Bronchial epithelial cell (primary cell): Measurements from ENCODE around the gene NKTR. TPM values are rescaled to one million over a fixed set of nuclear protein-coding genes. Genes with fewer than 3 reads are reported as not detected.

Experiments
- DNase-seq: peaks from one replicate; pipeline ENCODE4 v3.0.0-alpha.2; 2010; ENCODE audit warnings: low read depth
- FAIRE-seq: peaks from 2 replicates; lab custom pipeline; 2011; peaks lifted over from hg19 to GRCh38; lab: Jason Lieb, UNC
- H3K27me3 ChIP-seq: 2 replicates; pipeline ENCODE4 v1.5.1; 2011; ENCODE audit warnings: low read length; ENCODE audit not compliant: control insufficient read depth, insufficient read depth
- H3K36me3 ChIP-seq: 2 replicates; pipeline ENCODE4 v1.5.1; 2011; ENCODE audit warnings: low read length; ENCODE audit not compliant: control insufficient read depth, insufficient read depth
- H3K4me3 ChIP-seq: 2 replicates; pipeline ENCODE4 v1.5.1; 2011; ENCODE audit warnings: mild to moderate bottlenecking, low read depth, low read length, control low read depth
- CTCF ChIP-seq: IDR thresholded peaks from 2 replicates; pipeline ENCODE4 v1.5.1; 2011; ENCODE audit warnings: mild to moderate bottlenecking, moderate library complexity, low read length, control low read depth, inconsistent platforms; ENCODE audit not compliant: insufficient read depth, severe bottlenecking
- total RNA-seq: library from RNA; depleted of rRNA; stranded (reverse); fragments of >200 nt; gene quantifications from 2 replicates; pipeline ENCODE4 v1.2.1, GENCODE V29; 2014

Gene NKTR
- total RNA-seq, 1 donor from 2014 or later = 33.4 TPM

- Histone ChIP-seq H3K27me3 (no peaks in the 10 kb centered on the region), H3K36me3 (no peaks in the 10 kb centered on the region), H3K4me3 (no peak overlapping the region)
- DNase-seq (no peak), FAIRE-seq (no peak)
- no peak for TF ChIP-seq CTCF
These were observed 2.5 kb downstream of the NKTR start for GRCh38 chr3:42602961-42603360.

GRCh38 chr3:42605546-42606173, 5.2 kb downstream of the NKTR start:
- FAIRE-seq = no peak
- Histone ChIP-seq H3K36me3 (no peaks in the 10 kb centered on the region), H3K27me3 (no peaks in the 10 kb centered on the region), H3K4me3 (no peak overlapping the region)
- TF ChIP-seq CTCF = no peak
- DNase-seq = no peak

GRCh38 chr3:42608581-42608980, 8.1 kb downstream of the NKTR start:
- DNase-seq = no peak
- TF ChIP-seq CTCF = no peak
- Histone ChIP-seq H3K27me3 (no peaks in the 10 kb centered on the region), H3K36me3 (no peaks in the 10 kb centered on the region), H3K4me3 (no peak overlapping the region)
- FAIRE-seq = no peak

- no peak for FAIRE-seq
- H3K36me3 ChIP-seq = no peaks in the 10 kb centered on the region
- H3K27me3 ChIP-seq = no peaks in the 10 kb centered on the region
- H3K4me3 ChIP-seq = no peak overlapping the region
- DNase-seq = no peak
- no peak for TF ChIP-seq CTCF
These were observed 10.5 kb downstream of the NKTR start for GRCh38 chr3:42610976-42611375.

GRCh38 chr3:42612217-42612616, 11.7 kb downstream of the NKTR start:
- no peaks in the 10 kb centered on the region for H3K36me3 ChIP-seq
- H3K4me3 ChIP-seq = no peak overlapping the region
- DNase-seq (no peak), FAIRE-seq (no peak)
- TF ChIP-seq CTCF = no peak
- H3K27me3 ChIP-seq = no peaks in the 10 kb centered on the region

- H3K27me3 ChIP-seq = no peaks in the 10 kb centered on the region
- H3K36me3 ChIP-seq = no peaks in the 10 kb centered on the region
- no peak for TF ChIP-seq CTCF
- FAIRE-seq = no peak
- DNase-seq = no peak
- no peak overlapping the region for H3K4me3 ChIP-seq
These were observed 12.4 kb downstream of the NKTR start for GRCh38 chr3:42612928-42613327.
